OCI-LY1 (cell line): ENCODE results near the gene CCDC192.

ENCODE experiments used
- CTCF ChIP-seq: fragments of 200-600 bp; sonication (generic), shearing (Covaris generic); IDR thresholded peaks from 2 replicates; pipeline ENCODE4 v1.5.1; 2017; ENCODE audit warnings: mild to moderate bottlenecking, antibody characterized with exemption, low read length, moderate library complexity, mixed read lengths
- EZH2 ChIP-seq: fragments of 200-600 bp; sonication (generic), shearing (Covaris generic); IDR thresholded peaks from 2 replicates; pipeline ENCODE4 v1.8.0; 2017; ENCODE audit warnings: borderline replicate concordance, mixed run types, mild to moderate bottlenecking, antibody characterized with exemption, low read length, moderate library complexity, mixed read lengths

- TF ChIP-seq CTCF (no peak), EZH2 (no peak)
Observed at GRCh38 chr5:127892467-127893207, 189.4 kb downstream of the CCDC192 start.
